Measurements from ENCODE around the gene IFT88.

GRCh38 chr13:20727856-20728255, 160.9 kb downstream of the IFT88 start:
- TF ChIP-seq CTCF (IDR thresholded peaks at IDR 0.05), result no peak
- no peak for TF ChIP-seq TAF1 (IDR thresholded peaks at IDR 0.05; ENCODE audit: borderline replicate concordance, low read depth, low read length)
- no peak for TF ChIP-seq REST (IDR thresholded peaks at IDR 0.05; ENCODE audit: low read depth, low read length)
- no peak for TF ChIP-seq GATA2 (CRISPR knock-in tag; IDR thresholded peaks at IDR 0.05)
- TF ChIP-seq JUND (IDR thresholded peaks at IDR 0.05), result no peak
